Measurements from ENCODE around the gene CD82. TPM values are rescaled to one million over a fixed set of nuclear protein-coding genes. Genes with fewer than 3 reads are reported as not detected.

CD82 gene
- total and polyA plus RNA-seq, 2 of the 8 experiments (the other 6 are each of a cell fraction or from before 2014, with no cell fraction given), result 7.9 to 10.3 TPM

- TF ChIP-seq CHD7 (IDR thresholded peaks at IDR 0.05; ENCODE audit: insufficient replicate concordance, low read length), result no peak
- TF ChIP-seq TCF12 (IDR thresholded peaks at IDR 0.05; ENCODE audit: low read depth, low read length), result no peak
- no peak for TF ChIP-seq JUND (IDR thresholded peaks at IDR 0.05; ENCODE audit: low read length)
- TF ChIP-seq SUZ12 (IDR thresholded peaks at IDR 0.05; ENCODE audit: low read length), result no peak
- TF ChIP-seq BRCA1 (IDR thresholded peaks at IDR 0.05; ENCODE audit: low read depth, low read length), result no peak
- TF ChIP-seq CEBPB (IDR thresholded peaks at IDR 0.05; ENCODE audit: low read depth, low read length), result no peak
- TF ChIP-seq SAP30 (IDR thresholded peaks at IDR 0.05; ENCODE audit: insufficient read depth, insufficient replicate concordance, low read length), result no peak
- TF ChIP-seq ASH2L (IDR thresholded peaks at IDR 0.05; ENCODE audit: low read length), result no peak
- no peak for TF ChIP-seq RXRA (IDR thresholded peaks at IDR 0.05; ENCODE audit: insufficient read depth, low read depth, low read length)
- TF ChIP-seq KDM1A (IDR thresholded peaks at IDR 0.05; ENCODE audit: borderline replicate concordance, low read length), result no peak
Measured at GRCh38 chr11:44524346-44524745, 41.1 kb upstream of the CD82 start (continued).
